SK-N-MC (cell line): Measurements from ENCODE around the gene BANP.

Experiments used
- DNase-seq: peaks from one replicate; pipeline ENCODE4 v3.0.0-alpha.2; 2011; ENCODE audit warnings: low read depth, low spot score
- H3K27ac ChIP-seq: fragments of 200-600 bp; sonication (generic); 2 replicates; pipeline ENCODE4 v1.5.1; 2016; ENCODE audit warnings: mixed run types
- H3K36me3 ChIP-seq: fragments of 200-600 bp; sonication (generic); 2 replicates; pipeline ENCODE4 v1.6.1; 2017; ENCODE audit warnings: antibody characterized with exemption, low read length, mixed read lengths; ENCODE audit not compliant: insufficient read depth
- H3K4me3 ChIP-seq: fragments of 200-600 bp; sonication (generic); 2 replicates; pipeline ENCODE4 v1.5.1; 2016
- H3K9ac ChIP-seq: fragments of 200-600 bp; sonication (generic); 2 replicates; pipeline ENCODE4 v1.8.0; 2017; ENCODE audit warnings: mixed run types, mixed read lengths; ENCODE audit not compliant: insufficient read length
- H3K9me3 ChIP-seq: fragments of 200-600 bp; sonication (generic); 2 replicates; pipeline ENCODE4 v1.6.1; 2017; ENCODE audit warnings: low read depth, mild to moderate bottlenecking, antibody characterized with exemption, low read length, moderate library complexity, mixed read lengths
- EZH2 ChIP-seq: fragments of 200-600 bp; sonication (generic); IDR thresholded peaks from one replicate; pipeline ENCODE4 v1.6.1; 2017; ENCODE audit warnings: antibody characterized with exemption
- FOXP2 ChIP-seq: optimal IDR thresholded peaks from 2 replicates; pipeline ENCODE3; 2011; ENCODE audit warnings: mild to moderate bottlenecking, moderate library complexity; ENCODE audit not compliant: insufficient read depth; ENCODE audit errors: extremely low read length, control extremely low read depth
- POLR2AphosphoS5 ChIP-seq: IDR thresholded peaks from 2 replicates; pipeline ENCODE4 v1.6.1; 2012; ENCODE audit warnings: mild to moderate bottlenecking, low read depth, low read length, borderline replicate concordance

The BANP gene

GRCh38 chr16:87947356-87948118, 3.7 kb upstream of the BANP start:
- no peak for DNase-seq
- no peak overlapping the region for H3K27ac ChIP-seq
- H3K9ac ChIP-seq, result no peak overlapping the region
- no peaks in the 10 kb centered on the region for H3K9me3 ChIP-seq
- H3K4me3 ChIP-seq, result no peak overlapping the region
- TF ChIP-seq EZH2, result no peak
- TF ChIP-seq POLR2AphosphoS5, result no peak
- TF ChIP-seq FOXP2, result no peak
- no peaks in the 10 kb centered on the region for H3K36me3 ChIP-seq

- Histone ChIP-seq H3K9me3 (no peaks in the 10 kb centered on the region), H3K36me3 (no peaks in the 10 kb centered on the region; the same call in 1 of the 2 replicates), H3K4me3 (no peak overlapping the region), H3K9ac (no peak overlapping the region), H3K27ac (no peak overlapping the region)
- TF ChIP-seq EZH2 (no peak), POLR2AphosphoS5 (no peak), FOXP2 (no peak)
- DNase-seq, result no peak
Measured at GRCh38 chr16:87948119-87948545, 3.1 kb upstream of the BANP start.

GRCh38 chr16:87948735-87949070, 2.5 kb upstream of the BANP start:
- TF ChIP-seq FOXP2 (no peak), EZH2 (no peak), POLR2AphosphoS5 (no peak)
- no peak for DNase-seq
- H3K9ac ChIP-seq, result no peak overlapping the region
- peaks cover 5% of the 10 kb centered on the region; the same call in 1 of the 2 replicates for H3K36me3 ChIP-seq
- H3K4me3 ChIP-seq, result no peak overlapping the region
- no peak overlapping the region for H3K27ac ChIP-seq
- no peaks in the 10 kb centered on the region for H3K9me3 ChIP-seq

GRCh38 chr16:87949071-87949744, 2.0 kb upstream of the BANP start:
- no peak overlapping the region for H3K4me3 ChIP-seq
- TF ChIP-seq POLR2AphosphoS5 (no peak), EZH2 (no peak), FOXP2 (no peak)
- no peak for DNase-seq
- no peak overlapping the region for H3K9ac ChIP-seq
- no peaks in the 10 kb centered on the region for H3K9me3 ChIP-seq
- peaks cover 6% of the 10 kb centered on the region; the same call in 1 of the 2 replicates for H3K36me3 ChIP-seq
- H3K27ac ChIP-seq, result no peak overlapping the region

GRCh38 chr16:87951552-87952538, 611 bp downstream of the BANP start:
- Histone ChIP-seq H3K36me3 (peaks cover 6% of the 10 kb centered on the region; the same call in 1 of the 2 replicates), H3K4me3 (peak overlapping the region; percentile 78), H3K27ac (peak overlapping the region; percentile 78), H3K9me3 (no peaks in the 10 kb centered on the region), H3K9ac (peak overlapping the region; percentile 93)
- TF ChIP-seq POLR2AphosphoS5, result no peak
- no peak for TF ChIP-seq FOXP2
- no peak for TF ChIP-seq EZH2
- DNase-seq, result no peak

- H3K4me3 ChIP-seq, result peak overlapping the region; percentile 78
- no peak for TF ChIP-seq EZH2
- no peak for TF ChIP-seq POLR2AphosphoS5
- H3K9ac ChIP-seq, result peak overlapping the region; percentile 93
- H3K27ac ChIP-seq, result no peak overlapping the region
- no peak for DNase-seq
- H3K36me3 ChIP-seq, result peaks cover 6% of the 10 kb centered on the region; the same call in 1 of the 2 replicates
- no peaks in the 10 kb centered on the region for H3K9me3 ChIP-seq
Measured at GRCh38 chr16:87952751-87953150, 1.5 kb downstream of the BANP start.

- Histone ChIP-seq H3K36me3 (peaks cover 6% of the 10 kb centered on the region; the same call in 1 of the 2 replicates), H3K4me3 (no peak overlapping the region), H3K9ac (peak overlapping the region; percentile 37), H3K27ac (no peak overlapping the region), H3K9me3 (no peaks in the 10 kb centered on the region)
- TF ChIP-seq POLR2AphosphoS5 (no peak), FOXP2 (no peak), EZH2 (no peak)
- no peak for DNase-seq
Measured at GRCh38 chr16:87953308-87954215, 2.3 kb downstream of the BANP start.
